HG03521 (cell line): ENCODE data around the gene MYMK.

ENCODE experiments used
- ATAC-seq: cut with Tn5 transposase; IDR thresholded peaks from one replicate; pipeline ENCODE4 v1.9.1; 2021; ENCODE audit warnings: mild to moderate bottlenecking, moderate library complexity; ENCODE audit not compliant: unreplicated experiment

The MYMK gene

DNA sequence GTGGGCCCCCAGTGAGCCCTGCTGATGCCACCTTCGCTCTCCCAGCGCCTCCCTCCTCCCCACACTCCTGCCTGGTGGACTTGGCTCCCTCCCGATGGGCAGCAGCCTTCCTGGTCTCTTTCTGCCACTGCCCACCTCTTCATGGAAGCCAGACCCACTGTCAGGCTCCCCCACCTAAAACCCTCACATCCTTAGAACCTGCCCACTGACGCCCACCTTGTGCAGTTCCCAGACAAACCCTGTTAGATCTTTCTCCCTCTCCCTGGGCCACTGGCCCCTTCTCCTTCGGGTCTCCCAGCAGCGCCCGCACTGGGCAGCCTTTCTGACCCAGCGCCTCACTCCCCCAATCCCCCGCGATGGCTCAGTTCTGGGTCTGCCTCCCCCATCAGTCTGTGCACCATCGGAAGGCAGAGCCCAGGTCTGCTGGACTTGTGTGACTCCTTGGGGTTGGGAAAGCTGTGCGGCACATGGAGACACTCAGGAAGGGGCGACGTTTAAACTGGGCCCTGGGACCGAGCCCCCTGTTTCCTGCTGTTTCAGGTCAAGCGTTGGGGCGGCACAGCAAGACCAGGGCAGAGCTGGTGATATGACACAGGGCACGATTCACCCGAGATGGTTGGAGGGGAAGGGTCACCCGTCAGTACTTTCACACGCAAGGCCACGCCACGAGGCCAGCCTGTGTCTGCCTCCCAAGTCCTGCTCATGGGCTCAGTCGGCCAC is 17.4 kb downstream of the MYMK start:
- no peak for ATAC-seq

GRCh38 chr9:133506653-133507038 is 18.1 kb downstream of the MYMK start:
- ATAC-seq = no peak

GRCh38 chr9:133505901-133506652 is 18.7 kb downstream of the MYMK start:
- no peak for ATAC-seq

GRCh38 chr9:133505186-133505830 is 19.5 kb downstream of the MYMK start:
- no peak for ATAC-seq

GRCh38 chr9:133502112-133502511 is 22.6 kb downstream of the MYMK start:
- no peak for ATAC-seq

- no peak for ATAC-seq
Measured at GRCh38 chr9:133499892-133500270, 24.9 kb downstream of the MYMK start.

GRCh38 chr9:133499132-133499891 is 25.4 kb downstream of the MYMK start:
- no peak for ATAC-seq

GRCh38 chr9:133496861-133497842 is 27.6 kb downstream of the MYMK start:
- no peak for ATAC-seq

- ATAC-seq = no peak
Measured at GRCh38 chr9:133495327-133496293, 29.1 kb downstream of the MYMK start.

DNA sequence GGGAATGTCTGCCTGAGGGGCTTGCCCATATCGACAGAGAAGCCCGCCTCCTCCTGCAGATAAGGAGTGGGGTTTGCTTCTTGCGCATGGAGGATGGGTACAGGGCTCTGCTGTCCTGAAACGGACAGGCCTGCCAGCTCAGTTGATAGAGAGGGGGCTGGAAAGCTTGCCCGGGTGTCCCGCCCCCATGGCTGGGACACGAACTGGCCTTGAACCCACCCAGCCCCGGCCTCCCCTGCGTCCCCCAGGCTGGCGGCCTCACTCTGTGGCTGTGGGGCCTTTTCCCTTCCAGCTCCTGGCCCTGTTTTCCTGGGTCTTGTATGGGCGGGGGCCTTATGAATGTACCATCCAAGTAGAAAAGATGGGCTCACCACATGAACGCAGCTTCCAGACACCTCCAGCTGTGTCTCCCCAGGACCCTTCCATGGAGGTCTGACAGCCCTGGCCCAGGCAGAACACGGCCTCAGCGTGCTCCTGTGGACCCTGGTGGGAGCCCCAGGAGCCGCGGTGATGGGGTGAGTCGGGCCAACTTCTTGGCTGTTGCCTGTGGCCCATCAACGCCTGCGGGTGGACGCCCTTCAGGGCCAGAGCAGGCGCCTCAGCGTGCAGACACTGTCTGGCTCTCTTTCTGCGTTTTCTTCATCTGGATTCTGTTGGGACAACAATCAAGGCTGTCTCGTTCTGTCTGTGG is 30.0 kb downstream of the MYMK start:
- ATAC-seq = no peak

GRCh38 chr9:133493845-133494540 is 30.8 kb downstream of the MYMK start:
- no peak for ATAC-seq

DNA sequence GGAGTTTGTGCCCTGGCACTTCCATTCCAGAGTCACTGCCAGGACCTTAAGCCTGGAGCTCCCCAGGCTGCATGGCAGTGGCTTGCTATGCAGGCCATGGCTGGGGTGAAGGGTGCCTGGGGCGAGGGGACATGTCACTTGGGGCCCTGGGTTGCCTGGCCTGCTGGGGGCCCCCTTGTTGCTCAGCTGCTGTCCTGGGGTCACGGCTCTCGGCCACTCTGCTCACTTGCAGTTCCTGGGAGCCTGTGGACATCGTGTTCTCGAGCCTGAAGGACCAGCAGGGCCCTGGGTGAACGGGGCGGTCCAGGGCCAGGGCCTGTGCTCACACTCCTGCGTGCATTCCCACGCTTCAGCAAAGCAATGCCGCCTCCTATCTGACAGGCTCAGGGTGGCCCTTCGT is 31.3 kb downstream of the MYMK start:
- no peak for ATAC-seq

- ATAC-seq = no peak
Measured at GRCh38 chr9:133492061-133493021, 32.4 kb downstream of the MYMK start.

DNA sequence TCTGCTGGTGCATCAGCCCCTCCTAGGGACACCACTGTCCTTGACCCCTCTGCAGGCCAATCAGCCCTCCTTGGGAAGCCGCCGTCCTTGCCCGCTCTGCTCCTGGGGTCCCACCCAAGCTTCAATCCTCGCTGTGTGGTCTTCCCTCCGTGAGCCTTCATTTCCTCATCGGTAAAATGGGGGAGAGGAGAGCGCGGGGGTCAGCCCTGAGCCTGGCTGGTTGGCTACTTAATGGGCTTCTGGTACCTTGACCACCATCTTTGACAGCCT is 33.2 kb downstream of the MYMK start:
- ATAC-seq = no peak

DNA sequence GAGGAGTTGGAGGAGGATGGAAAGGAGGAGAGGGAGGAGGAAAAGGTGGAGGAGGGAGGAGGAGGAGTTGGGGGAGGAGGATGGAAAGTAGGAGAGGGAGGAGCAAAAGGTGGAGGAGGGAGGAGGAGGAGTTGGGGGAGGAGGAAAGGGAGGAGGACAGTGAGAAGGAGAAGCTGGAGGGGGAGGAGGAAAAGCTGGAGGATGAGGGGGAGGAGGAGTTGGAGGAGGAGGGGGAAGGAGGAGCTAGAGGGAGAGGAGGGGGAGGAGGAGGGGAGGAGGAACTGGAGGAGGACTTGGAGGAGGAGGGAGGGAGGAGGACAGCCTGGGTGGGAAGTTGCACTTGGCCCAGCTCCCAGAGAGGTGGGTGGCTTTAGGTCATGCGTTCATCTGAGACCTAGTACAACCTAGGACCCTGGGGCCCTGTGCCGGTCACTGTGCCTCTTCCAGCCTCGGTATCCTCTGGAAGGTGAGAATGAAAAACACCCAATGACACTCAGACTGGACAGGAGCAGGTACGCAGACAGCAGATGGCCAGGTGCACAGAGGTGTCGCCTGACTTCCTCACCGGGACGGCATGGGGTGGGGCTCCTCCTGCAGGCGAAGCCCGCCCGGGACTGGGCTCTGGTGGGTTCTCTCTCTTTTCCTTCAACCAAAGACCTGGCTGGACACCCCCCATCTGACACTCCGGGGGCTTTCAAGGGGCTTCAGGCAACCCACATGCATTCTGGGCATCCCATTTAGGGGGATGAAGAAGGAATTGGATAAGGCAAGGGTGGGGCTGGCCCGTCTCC is 33.7 kb downstream of the MYMK start:
- no peak for ATAC-seq

DNA sequence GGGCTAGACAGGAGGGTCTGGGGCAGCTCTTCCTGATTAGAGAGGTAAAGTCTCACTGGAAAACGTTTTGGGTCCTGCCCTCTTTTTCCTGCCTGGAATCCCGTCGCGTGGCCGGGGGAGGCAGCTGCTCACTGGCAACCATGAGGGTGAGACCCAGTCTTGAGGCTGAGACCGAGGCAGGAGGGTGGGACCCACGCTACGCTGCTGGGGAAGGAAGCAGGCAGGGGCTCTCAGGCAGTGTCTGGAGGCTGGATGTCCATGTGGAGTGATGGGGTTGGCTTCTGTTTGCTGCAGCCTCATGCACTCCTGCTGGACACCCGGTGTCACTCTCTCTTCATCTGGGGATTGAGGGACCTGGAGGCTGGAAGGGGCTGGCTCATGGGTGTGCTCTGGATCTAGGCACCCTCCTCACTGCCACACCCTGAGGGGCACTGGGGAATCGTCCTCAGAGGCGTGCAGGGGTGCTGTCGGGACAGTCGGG is 34.5 kb downstream of the MYMK start:
- ATAC-seq = no peak
